Measurements from ENCODE around the gene TNIK.

DNA sequence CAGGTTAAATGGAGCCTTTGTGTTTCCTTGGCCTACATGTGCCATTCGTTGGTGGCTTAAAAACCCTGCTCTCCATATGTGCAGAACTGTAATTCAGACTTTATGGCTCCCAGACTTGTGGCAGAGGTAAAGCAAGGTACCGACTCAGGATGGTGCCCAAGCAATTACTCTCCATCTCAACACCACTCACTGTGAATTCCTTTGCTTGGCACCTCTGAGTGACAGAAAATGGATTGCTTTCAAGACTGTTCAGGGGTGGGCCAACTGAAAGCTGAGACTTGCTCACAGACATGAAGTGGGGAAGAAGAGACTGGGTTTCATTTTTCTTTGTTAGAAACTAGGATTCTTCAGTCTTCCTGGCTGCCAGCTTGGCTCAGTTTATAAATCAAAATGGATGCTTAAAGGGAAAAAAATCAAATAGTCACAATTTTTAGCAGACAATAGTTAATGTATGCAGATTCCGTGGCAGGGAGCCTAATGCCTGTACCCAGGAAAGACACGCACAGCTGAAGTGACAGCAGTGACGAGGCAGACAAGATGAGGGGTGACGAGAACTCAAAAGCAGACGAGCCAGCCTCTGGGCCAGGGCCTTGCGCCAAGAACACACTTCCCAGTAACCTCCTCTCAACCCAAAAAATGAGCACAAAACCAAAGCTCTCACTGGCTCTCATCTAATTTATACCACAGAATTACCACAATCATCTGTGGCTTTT lies 225.8 kb downstream of the TNIK start:
- TF ChIP-seq GABPA (IDR thresholded peaks at IDR 0.05; ENCODE audit: low read depth), result no peak
- TF ChIP-seq, protein P1, sequence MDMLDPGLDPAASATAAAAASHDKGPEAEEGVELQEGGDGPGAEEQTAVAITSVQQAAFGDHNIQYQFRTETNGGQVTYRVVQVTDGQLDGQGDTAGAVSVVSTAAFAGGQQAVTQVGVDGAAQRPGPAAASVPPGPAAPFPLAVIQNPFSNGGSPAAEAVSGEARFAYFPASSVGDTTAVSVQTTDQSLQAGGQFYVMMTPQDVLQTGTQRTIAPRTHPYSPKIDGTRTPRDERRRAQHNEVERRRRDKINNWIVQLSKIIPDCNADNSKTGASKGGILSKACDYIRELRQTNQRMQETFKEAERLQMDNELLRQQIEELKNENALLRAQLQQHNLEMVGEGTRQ (IDR thresholded peaks at IDR 0.05; ENCODE audit: borderline replicate concordance, low read depth, low read length), result no peak
